Measurements from ENCODE around the gene RTTN.

RTTN gene

DNA sequence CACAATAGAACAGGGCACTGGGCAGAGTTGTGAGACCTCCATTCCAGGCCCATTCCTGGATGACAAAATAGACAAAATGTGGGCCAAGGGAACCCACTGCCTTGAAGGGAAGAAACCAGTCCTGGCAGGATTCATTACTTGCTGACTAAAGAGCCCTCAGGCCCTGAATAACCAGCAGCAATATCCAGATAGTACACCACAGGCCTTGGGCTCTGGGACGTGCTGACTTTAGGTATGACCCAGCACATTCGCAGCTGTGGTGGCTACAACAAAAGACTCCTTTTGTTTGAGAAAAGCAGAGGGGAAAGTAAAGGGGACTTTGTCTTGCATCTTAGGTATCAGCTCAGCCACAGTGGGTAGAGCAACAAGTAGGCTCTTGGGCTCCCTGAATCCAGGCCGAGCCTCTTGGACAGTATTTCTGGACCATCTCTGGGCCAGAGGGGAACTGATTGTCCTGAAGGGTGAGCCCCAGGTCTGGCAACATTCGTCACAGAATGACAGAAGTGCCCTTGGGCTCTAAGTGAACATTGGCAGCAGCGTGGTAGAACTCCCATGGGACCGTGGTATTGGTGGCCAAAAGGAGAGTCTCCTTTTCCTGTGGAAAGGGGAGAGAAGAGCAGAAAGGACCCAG lies 167.9 kb downstream of the RTTN start:
- no peak for DNase-seq
- peaks cover 4% of the 10 kb centered on the region for H3K9me3 Mint-ChIP-seq
- TF ChIP-seq, protein P1, sequence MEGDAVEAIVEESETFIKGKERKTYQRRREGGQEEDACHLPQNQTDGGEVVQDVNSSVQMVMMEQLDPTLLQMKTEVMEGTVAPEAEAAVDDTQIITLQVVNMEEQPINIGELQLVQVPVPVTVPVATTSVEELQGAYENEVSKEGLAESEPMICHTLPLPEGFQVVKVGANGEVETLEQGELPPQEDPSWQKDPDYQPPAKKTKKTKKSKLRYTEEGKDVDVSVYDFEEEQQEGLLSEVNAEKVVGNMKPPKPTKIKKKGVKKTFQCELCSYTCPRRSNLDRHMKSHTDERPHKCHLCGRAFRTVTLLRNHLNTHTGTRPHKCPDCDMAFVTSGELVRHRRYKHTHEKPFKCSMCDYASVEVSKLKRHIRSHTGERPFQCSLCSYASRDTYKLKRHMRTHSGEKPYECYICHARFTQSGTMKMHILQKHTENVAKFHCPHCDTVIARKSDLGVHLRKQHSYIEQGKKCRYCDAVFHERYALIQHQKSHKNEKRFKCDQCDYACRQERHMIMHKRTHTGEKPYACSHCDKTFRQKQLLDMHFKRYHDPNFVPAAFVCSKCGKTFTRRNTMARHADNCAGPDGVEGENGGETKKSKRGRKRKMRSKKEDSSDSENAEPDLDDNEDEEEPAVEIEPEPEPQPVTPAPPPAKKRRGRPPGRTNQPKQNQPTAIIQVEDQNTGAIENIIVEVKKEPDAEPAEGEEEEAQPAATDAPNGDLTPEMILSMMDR (IDR thresholded peaks at IDR 0.05), result no peak
- H3K27ac Mint-ChIP-seq, result no peak overlapping the region
- H3K27me3 Mint-ChIP-seq (ENCODE audit: low read depth, poor library complexity), result no peaks in the 10 kb centered on the region
- H3K4me1 Mint-ChIP-seq, result peaks cover 5% of the 10 kb centered on the region
- H3K4me3 Mint-ChIP-seq, result no peak overlapping the region
- H3K36me3 Mint-ChIP-seq (ENCODE audit: low read depth), result peaks cover 62% of the 10 kb centered on the region

DNA sequence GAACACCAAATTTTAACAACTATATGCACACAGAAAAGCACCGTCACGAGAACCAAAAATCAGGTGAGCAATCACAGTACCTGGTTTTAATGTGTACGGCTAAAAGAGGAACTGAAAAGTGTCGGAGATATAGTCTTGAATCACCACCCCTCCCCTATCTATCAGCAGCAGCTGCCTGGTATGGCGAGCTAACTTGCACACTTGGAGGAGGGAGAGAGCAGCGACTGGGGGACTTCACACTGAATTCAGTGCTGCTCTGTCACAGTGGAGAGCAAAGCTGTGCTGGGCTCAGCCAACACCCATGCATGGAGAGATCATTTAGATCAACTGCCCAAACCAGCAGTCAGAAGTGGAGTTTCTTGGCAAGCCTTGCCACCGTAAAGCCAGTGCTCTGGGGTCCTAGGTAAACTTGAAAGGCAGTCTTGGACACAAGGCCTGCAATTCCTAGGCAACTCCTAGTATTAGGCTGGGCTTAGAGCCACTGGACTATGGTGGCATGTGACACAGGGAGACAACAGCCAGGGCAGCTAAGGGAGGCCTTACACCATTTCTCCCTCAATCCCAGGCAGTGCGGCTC lies 168.6 kb downstream of the RTTN start:
- no peak for DNase-seq
- H3K36me3 Mint-ChIP-seq (ENCODE audit: low read depth), result peaks cover 65% of the 10 kb centered on the region
- no peak overlapping the region for H3K27ac Mint-ChIP-seq
- TF ChIP-seq, protein P1 (IDR thresholded peaks at IDR 0.05), result no peak
- H3K4me3 Mint-ChIP-seq, result no peak overlapping the region
- H3K4me1 Mint-ChIP-seq, result peaks cover 3% of the 10 kb centered on the region
- H3K27me3 Mint-ChIP-seq (ENCODE audit: low read depth, poor library complexity), result no peaks in the 10 kb centered on the region
- peaks cover 4% of the 10 kb centered on the region for H3K9me3 Mint-ChIP-seq

DNA sequence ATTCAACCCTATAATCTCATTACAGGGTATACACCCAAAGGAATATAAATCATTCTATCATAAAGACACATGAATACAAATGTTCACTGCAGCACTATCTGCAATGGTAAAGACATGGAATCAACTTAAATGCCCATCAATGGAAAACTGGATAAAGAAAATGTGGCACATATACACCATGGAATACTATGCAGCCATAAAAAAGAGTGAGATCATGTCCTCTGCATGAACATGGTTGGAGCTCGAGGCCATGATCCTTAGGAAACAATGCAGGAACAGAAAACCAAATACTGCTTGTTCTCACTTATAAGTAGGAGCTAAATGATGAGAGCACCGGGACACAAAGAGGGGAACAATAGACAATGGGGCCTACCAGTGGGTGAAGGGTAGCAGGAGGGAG lies 169.3 kb downstream of the RTTN start:
- TF ChIP-seq, protein P1 (IDR thresholded peaks at IDR 0.05), result no peak
- Mint-ChIP-seq H3K4me3 (no peak overlapping the region), H3K9me3 (peaks cover 4% of the 10 kb centered on the region)

DNA sequence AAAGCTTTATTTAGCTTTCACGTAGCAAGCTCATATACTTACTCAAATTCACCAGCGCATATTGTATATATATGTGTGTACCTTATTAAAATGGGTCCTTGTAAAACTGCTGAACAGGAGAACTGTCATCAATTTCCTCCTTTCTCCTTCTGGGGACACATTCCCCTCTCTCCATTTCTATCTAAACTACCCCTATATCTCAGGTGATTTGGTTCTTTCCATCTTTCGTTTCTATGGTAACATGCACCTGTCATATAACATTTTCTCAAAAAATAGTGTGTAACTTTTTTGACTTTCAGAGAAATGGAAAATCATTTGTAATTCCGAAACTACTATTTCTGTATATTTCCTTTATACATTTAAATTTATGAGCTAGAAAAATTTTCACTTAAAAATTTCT lies 174.3 kb downstream of the RTTN start:
- DNase-seq, result no peak
- Mint-ChIP-seq H3K27ac (no peak overlapping the region), H3K4me3 (no peak overlapping the region), H3K4me1 (no peaks in the 10 kb centered on the region), H3K36me3 (ENCODE audit: low read depth) (peaks cover 47% of the 10 kb centered on the region), H3K9me3 (peaks cover 4% of the 10 kb centered on the region), H3K27me3 (ENCODE audit: low read depth, poor library complexity) (no peaks in the 10 kb centered on the region)
- TF ChIP-seq, protein P1 (IDR thresholded peaks at IDR 0.05), result no peak

More for the DNA sequence above, 169.3 kb downstream of the RTTN start:
- H3K4me1 Mint-ChIP-seq, result no peaks in the 10 kb centered on the region
- H3K27ac Mint-ChIP-seq, result no peak overlapping the region
- H3K27me3 Mint-ChIP-seq (ENCODE audit: low read depth, poor library complexity), result no peaks in the 10 kb centered on the region
- DNase-seq, result no peak
- H3K36me3 Mint-ChIP-seq (ENCODE audit: low read depth), result peaks cover 65% of the 10 kb centered on the region

DNA sequence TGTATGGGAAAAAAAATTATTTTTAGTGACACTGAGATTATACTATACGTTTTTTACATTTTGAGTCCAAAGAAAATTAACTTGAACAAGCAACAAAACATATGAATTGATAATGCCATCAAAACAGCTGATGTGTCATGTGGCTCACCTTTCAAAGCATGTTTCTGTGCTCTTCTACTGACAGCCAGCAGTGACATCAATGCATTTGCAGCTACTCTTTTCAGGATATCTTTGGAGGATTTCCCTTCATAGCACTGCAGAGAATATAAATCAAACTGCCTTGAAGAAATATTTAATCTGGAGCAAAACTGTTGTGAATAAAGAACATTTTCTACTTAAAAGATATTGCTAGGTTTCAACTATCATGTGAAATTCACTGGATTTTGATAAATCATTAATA lies 174.8 kb downstream of the RTTN start:
- Mint-ChIP-seq H3K36me3 (ENCODE audit: low read depth) (peaks cover 47% of the 10 kb centered on the region), H3K9me3 (peaks cover 4% of the 10 kb centered on the region), H3K4me1 (no peaks in the 10 kb centered on the region), H3K27me3 (ENCODE audit: low read depth, poor library complexity) (no peaks in the 10 kb centered on the region), H3K27ac (no peak overlapping the region), H3K4me3 (no peak overlapping the region)
- TF ChIP-seq, protein P1 (IDR thresholded peaks at IDR 0.05), result no peak
- no peak for DNase-seq

DNA sequence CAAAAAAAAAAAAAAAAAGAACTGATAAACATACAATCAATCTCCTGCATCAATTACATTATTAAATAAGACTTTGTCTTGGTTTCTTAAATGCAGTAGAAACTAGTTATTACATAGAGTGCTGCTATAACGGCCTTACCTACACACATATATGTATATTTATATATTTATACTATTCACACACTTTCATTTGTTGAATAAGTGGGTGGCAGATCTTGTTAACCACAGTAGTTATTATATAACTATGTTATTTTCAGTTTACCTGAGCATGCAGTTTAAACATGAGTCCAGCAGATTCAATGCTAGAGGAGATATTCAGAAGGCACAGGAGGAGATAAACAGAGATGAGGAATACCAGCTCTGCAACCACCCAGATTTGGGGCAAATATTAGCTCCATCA lies 176.3 kb downstream of the RTTN start:
- Mint-ChIP-seq H3K27me3 (ENCODE audit: low read depth, poor library complexity) (no peaks in the 10 kb centered on the region), H3K4me1 (peaks cover 4% of the 10 kb centered on the region), H3K9me3 (peaks cover 4% of the 10 kb centered on the region), H3K4me3 (no peak overlapping the region), H3K36me3 (ENCODE audit: low read depth) (peaks cover 46% of the 10 kb centered on the region), H3K27ac (no peak overlapping the region)
- TF ChIP-seq, protein P1 (IDR thresholded peaks at IDR 0.05), result no peak
- DNase-seq, result no peak
